HCT116 (cell line): ENCODE measurements around the gene RHBDF1. TPM values are rescaled to one million over a fixed set of nuclear protein-coding genes. Genes with fewer than 3 reads are reported as not detected.

Experiments
- ATAC-seq: fragments of 200-7000 bp; cut with Tn5 transposase; 2 replicates; pipeline ENCODE4 v1.9.1; 2020; ENCODE audit warnings: mild to moderate bottlenecking, moderate library complexity
- BruUV-seq: library from RNA; stranded (reverse); fragments of 400-500 nt; replicated peaks from 2 replicates; lab custom pipeline; 2021; lab: Mats Ljungman, UMichigan
- CTCF ChIA-PET: fragments of 300-600 bp; sonication (Branson Sonifier 250); formaldehyde crosslinking; loops from one replicate; lab custom pipeline; 2021; ENCODE audit warnings: antibody characterized with exemption; lab: Charles Lee
- POLR2A ChIA-PET: fragments of 300-600, 350-600 bp; sonication (Branson Sonifier 250); formaldehyde crosslinking; loops from one replicate; lab custom pipeline; 2021; ENCODE audit warnings: antibody characterized with exemption; lab: Charles Lee
- RAD21 ChIA-PET, 2 experiments: fragments of 300-600 bp; sonication (Branson Sonifier 250); formaldehyde crosslinking; loops; one replicate each; lab custom pipeline; 2023; ENCODE audit warnings: low total read pairs in 2 of 2; ENCODE audit not compliant: uncharacterized antibody in 2 of 2, unreplicated experiment in 2 of 2, low non-redundant PET in 1 of 2; lab: Charles Lee
- DNase-seq: peaks from one replicate; pipeline ENCODE4 v3.0.0-alpha.2; 2010; ENCODE audit warnings: low read depth, low spot score
- H2AFZ ChIP-seq: fragments of 200-600 bp; shearing (Covaris generic), sonication (generic); 2 replicates; pipeline ENCODE4 v1.6.1; 2017; ENCODE audit warnings: low read depth, mixed run types, mixed read lengths, antibody characterized with exemption, low read length; ENCODE audit not compliant: poor library complexity, severe bottlenecking
- H3K27ac ChIP-seq: 2 replicates; pipeline ENCODE4 v1.5.1; 2012; ENCODE audit warnings: low read depth, low read length
- H3K27me3 ChIP-seq: fragments of 200-600 bp; sonication (generic); 2 replicates; pipeline ENCODE4 v1.6.1; 2016; ENCODE audit warnings: mixed run types, low read length, mixed read lengths; ENCODE audit not compliant: insufficient read depth
- H3K36me3 ChIP-seq, 2 experiments: fragments of 200-500 bp in 1 of 2; fragments of 200-600 bp in 1 of 2; sonication (Bioruptor generic) in 1 of 2; sonication (generic) in 1 of 2; 2 replicates each; pipeline versions ENCODE4 v1.5.1 to v1.6.1; 2014 to 2016; ENCODE audit warnings: low read length in 2 of 2, inconsistent platforms in 1 of 2, mixed read lengths in 1 of 2, mixed run types in 1 of 2; ENCODE audit not compliant: insufficient read depth in 2 of 2, control insufficient read depth in 1 of 2
- H3K4me1 ChIP-seq, 2 experiments: fragments of 200-600 bp in 1 of 2; sonication (generic) in 1 of 2; 2 replicates each; pipeline versions ENCODE4 v1.5.1 to v1.6.1; 2012 to 2017; ENCODE audit warnings: low read length in 2 of 2, inconsistent platforms in 1 of 2, mild to moderate bottlenecking in 1 of 2, mixed read lengths in 1 of 2, mixed run types in 1 of 2, moderate library complexity in 1 of 2; ENCODE audit not compliant: insufficient read depth in 2 of 2, control insufficient read depth in 1 of 2
- H3K4me2 ChIP-seq: fragments of 200-600 bp; sonication (generic); 2 replicates; pipeline ENCODE4 v1.6.1; 2017; ENCODE audit warnings: mixed run types, low read length, mixed read lengths
- H3K4me3 ChIP-seq, 2 experiments: fragments of 200-600 bp in 1 of 2; sonication (generic) in 1 of 2; replicated peaks in 1 of 2; 2 replicates each; pipeline ENCODE4 v1.5.1; 2011 to 2016; ENCODE audit warnings: low read length in 2 of 2, control low read depth in 1 of 2, low read depth in 1 of 2, mild to moderate bottlenecking in 1 of 2, mixed read lengths in 1 of 2, mixed run types in 1 of 2
- H3K79me2 ChIP-seq: fragments of 200-600 bp; sonication (generic); 2 replicates; pipeline ENCODE4 v1.6.1; 2017; ENCODE audit warnings: mild to moderate bottlenecking, mixed run types, low read length, moderate library complexity, mixed read lengths; ENCODE audit not compliant: insufficient read depth
- H3K9ac ChIP-seq: fragments of 200-600 bp; sonication (generic); 2 replicates; pipeline ENCODE4 v1.6.1; 2016; ENCODE audit warnings: low read length, mixed read lengths
- H3K9me2 ChIP-seq: fragments of 200-600 bp; sonication (generic), shearing (Covaris generic); 2 replicates; pipeline ENCODE4 v1.6.1; 2017; ENCODE audit warnings: mixed run types, mild to moderate bottlenecking, moderate library complexity; ENCODE audit not compliant: insufficient read depth
- H3K9me3 ChIP-seq, 2 experiments: fragments of 200-500 bp in 1 of 2; fragments of 200-600 bp in 1 of 2; sonication (Bioruptor generic) in 1 of 2; sonication (generic) in 1 of 2; 2 replicates each; pipeline ENCODE4 v1.6.1; 2014 to 2017; ENCODE audit warnings: low read length in 2 of 2, mixed read lengths in 2 of 2, inconsistent platforms in 1 of 2, low read depth in 1 of 2, mild to moderate bottlenecking in 1 of 2, mixed run types in 1 of 2, moderate library complexity in 1 of 2; ENCODE audit not compliant: control insufficient read depth in 1 of 2, insufficient read depth in 1 of 2
- H4K20me1 ChIP-seq: fragments of 200-600 bp; sonication (generic), shearing (Covaris generic); 2 replicates; pipeline ENCODE4 v1.6.1; 2017; ENCODE audit warnings: mixed run types, mild to moderate bottlenecking, moderate library complexity; ENCODE audit not compliant: insufficient read depth
- CBX3 ChIP-seq: IDR thresholded peaks from 2 replicates; pipeline ENCODE4 v1.6.1; 2012; ENCODE audit warnings: low read depth
- CEBPB ChIP-seq: IDR thresholded peaks from 2 replicates; pipeline ENCODE4 v1.6.1; 2012; ENCODE audit warnings: low read depth
- EGR1 ChIP-seq: IDR thresholded peaks from 2 replicates; pipeline ENCODE4 v1.6.1; 2012; ENCODE audit warnings: low read depth
- ELF1 ChIP-seq: IDR thresholded peaks from 2 replicates; pipeline ENCODE4 v1.6.1; 2012; ENCODE audit warnings: low read depth, borderline replicate concordance
- EZH2 ChIP-seq: fragments of 200-600 bp; sonication (generic); IDR thresholded peaks from 2 replicates; pipeline ENCODE4 v1.6.1; 2017; ENCODE audit warnings: antibody characterized with exemption, mixed run types
- FOSL1 ChIP-seq: IDR thresholded peaks from 2 replicates; pipeline ENCODE4 v1.6.1; 2012; ENCODE audit warnings: low read depth
- JUND ChIP-seq: IDR thresholded peaks from 2 replicates; pipeline ENCODE4 v1.6.1; 2012
- SIN3A ChIP-seq: IDR thresholded peaks from 2 replicates; pipeline ENCODE4 v1.6.1; 2012; ENCODE audit warnings: low read depth
- SRF ChIP-seq: IDR thresholded peaks from 2 replicates; pipeline ENCODE4 v1.6.1; 2012; ENCODE audit warnings: low read depth
- TCF7L2 ChIP-seq: IDR thresholded peaks from 2 replicates; pipeline ENCODE4 v1.7.0; 2011; ENCODE audit warnings: borderline replicate concordance, inconsistent platforms; ENCODE audit not compliant: insufficient read depth, insufficient read length; ENCODE audit errors: extremely low read depth
- YY1 ChIP-seq: IDR thresholded peaks from 2 replicates; pipeline ENCODE4 v1.6.1; 2011; ENCODE audit warnings: low read length, low read depth, moderate library complexity, mild to moderate bottlenecking; ENCODE audit not compliant: insufficient replicate concordance; ENCODE audit errors: extremely low read depth
- ZFX ChIP-seq: fragments of 450-650 bp; IDR thresholded peaks from 2 replicates; pipeline ENCODE4 v1.6.1; 2017
- ZNF274 ChIP-seq: fragments of 200-500 bp; sonication (Bioruptor generic); IDR thresholded peaks from 2 replicates; pipeline ENCODE4 v1.6.1; 2014; ENCODE audit warnings: mild to moderate bottlenecking, low read depth, low read length, inconsistent platforms
- intact Hi-C: fragments of 100-400 bp; cut with micrococcal nuclease; formaldehyde crosslinking; loops from 2 replicates; pipeline ENCODE4 v1.10.0; 2022
- total RNA-seq: library from RNA; stranded (reverse); gene quantifications from one replicate; pipeline ENCODE4 v1.2.1, GENCODE V29; 2021; ENCODE audit not compliant: unreplicated experiment
- TF ChIP-seq, protein P1 (sequence below): IDR thresholded peaks from 2 replicates; pipeline ENCODE4 v1.6.1; 2012
- TF ChIP-seq, protein P2 (sequence below): IDR thresholded peaks from 2 replicates; pipeline ENCODE4 v1.6.1; 2012; ENCODE audit warnings: low read depth
- TF ChIP-seq, protein P3 (sequence below): IDR thresholded peaks from 2 replicates; pipeline ENCODE4 v1.6.1; 2012

Gene RHBDF1
- total RNA-seq, 1 experiment from 2014 or later = 19.8 TPM

DNA sequence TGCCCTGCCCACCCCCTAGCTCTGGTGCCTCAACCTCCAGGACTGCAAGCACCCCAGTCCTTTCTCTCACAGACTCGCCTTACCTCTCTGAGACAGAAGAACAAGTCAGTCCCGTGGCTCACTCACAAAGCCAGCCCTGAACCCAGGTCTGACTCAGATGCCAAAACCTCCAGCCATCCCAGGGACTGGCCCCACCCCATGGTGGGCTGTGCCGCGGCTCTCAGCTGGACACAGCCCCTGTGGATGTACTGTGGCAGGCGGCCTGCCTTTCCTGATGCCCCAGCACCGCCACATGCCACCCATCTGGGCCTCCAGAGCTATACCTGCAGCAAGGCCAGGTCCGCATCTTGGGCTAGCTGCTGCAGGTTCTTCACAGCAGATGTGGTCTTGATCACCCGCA, 25.4 kb upstream of the RHBDF1 start:
- Histone ChIP-seq H3K79me2 (no peaks in the 10 kb centered on the region), H3K4me3 (no peak overlapping the region), H2AFZ (no peak overlapping the region), H3K27me3 (no peaks in the 10 kb centered on the region), H3K27ac (no peak overlapping the region), H3K9me2 (no peaks in the 10 kb centered on the region), H4K20me1 (no peaks in the 10 kb centered on the region), H3K4me2 (no peak overlapping the region), H3K36me3 (no peaks in the 10 kb centered on the region; a peak in 1 of 4 replicates), H3K9me3 (no peaks in the 10 kb centered on the region), H3K4me1 (no peaks in the 10 kb centered on the region), H3K9ac (no peak overlapping the region)
- CTCF ChIA-PET = interaction anchor here (1.9 to 2.1 kb wide), 4 partner anchors 9 to 264 kb away, joined by 5 to 29 read pairs (median 12); no protein-coding TSS in a partner anchor
- RAD21 ChIA-PET = no interaction called here
- intact Hi-C loops = loop anchor here (1.0 kb wide), 1 partner anchor 33 kb away; no protein-coding TSS in a partner anchor
- ATAC-seq = no peak
- no peak for DNase-seq
- POLR2A ChIA-PET = no interaction called here
- no TSS peak for BruUV-seq
- TF ChIP-seq TCF7L2 (no peak), EGR1 (no peak), ZFX (no peak)
- TF ChIP-seq, protein P1, sequence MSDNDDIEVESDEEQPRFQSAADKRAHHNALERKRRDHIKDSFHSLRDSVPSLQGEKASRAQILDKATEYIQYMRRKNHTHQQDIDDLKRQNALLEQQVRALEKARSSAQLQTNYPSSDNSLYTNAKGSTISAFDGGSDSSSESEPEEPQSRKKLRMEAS = no peak
- TF ChIP-seq, all 23 proteins: peak for 0

GRCh38 chr16:96935-97381, 24.5 kb upstream of the RHBDF1 start:
- no peaks in the 10 kb centered on the region for H3K27me3 ChIP-seq
- no peaks in the 10 kb centered on the region for H3K4me1 ChIP-seq
- H3K9me2 ChIP-seq = no peaks in the 10 kb centered on the region
- ChIA-PET POLR2A (interaction anchor here (0.8 kb wide), 1 partner anchor 27 kb away, joined by 3 read pairs; no protein-coding TSS in a partner anchor), CTCF (interaction anchor here (0.6 to 2.1 kb wide), 7 partner anchors 10 to 265 kb away, joined by 3 to 29 read pairs (median 7); partner anchors contain the start of gene FAM234A), RAD21 (interaction anchor here in 1 of 2 experiments (0.8 kb wide), 1 partner anchor 31 kb away, joined by 3 read pairs; no protein-coding TSS in a partner anchor)
- no peak overlapping the region for H3K4me2 ChIP-seq
- ATAC-seq = peak; percentile 88
- H3K36me3 ChIP-seq = no peaks in the 10 kb centered on the region
- H4K20me1 ChIP-seq = no peaks in the 10 kb centered on the region
- H3K9ac ChIP-seq = no peak overlapping the region
- H3K27ac ChIP-seq = no peak overlapping the region
- no peaks in the 10 kb centered on the region for H3K79me2 ChIP-seq
- H3K9me3 ChIP-seq = no peaks in the 10 kb centered on the region
- DNase-seq = peak; percentile 41
- no peak overlapping the region for H2AFZ ChIP-seq
- intact Hi-C loops = loop anchor here (1.0 kb wide), 1 partner anchor 32 kb away; no protein-coding TSS in a partner anchor
- no peak overlapping the region for H3K4me3 ChIP-seq
- BruUV-seq = no TSS peak
- TF ChIP-seq TCF7L2 (peak; percentile 23), YY1 (no peak), ZNF274 (no peak), EZH2 (no peak), SRF (no peak), JUND (no peak), ELF1 (no peak), CBX3 (no peak), FOSL1 (no peak), CEBPB (no peak), ZFX (no peak), SIN3A (no peak)
- TF ChIP-seq, protein P2, sequence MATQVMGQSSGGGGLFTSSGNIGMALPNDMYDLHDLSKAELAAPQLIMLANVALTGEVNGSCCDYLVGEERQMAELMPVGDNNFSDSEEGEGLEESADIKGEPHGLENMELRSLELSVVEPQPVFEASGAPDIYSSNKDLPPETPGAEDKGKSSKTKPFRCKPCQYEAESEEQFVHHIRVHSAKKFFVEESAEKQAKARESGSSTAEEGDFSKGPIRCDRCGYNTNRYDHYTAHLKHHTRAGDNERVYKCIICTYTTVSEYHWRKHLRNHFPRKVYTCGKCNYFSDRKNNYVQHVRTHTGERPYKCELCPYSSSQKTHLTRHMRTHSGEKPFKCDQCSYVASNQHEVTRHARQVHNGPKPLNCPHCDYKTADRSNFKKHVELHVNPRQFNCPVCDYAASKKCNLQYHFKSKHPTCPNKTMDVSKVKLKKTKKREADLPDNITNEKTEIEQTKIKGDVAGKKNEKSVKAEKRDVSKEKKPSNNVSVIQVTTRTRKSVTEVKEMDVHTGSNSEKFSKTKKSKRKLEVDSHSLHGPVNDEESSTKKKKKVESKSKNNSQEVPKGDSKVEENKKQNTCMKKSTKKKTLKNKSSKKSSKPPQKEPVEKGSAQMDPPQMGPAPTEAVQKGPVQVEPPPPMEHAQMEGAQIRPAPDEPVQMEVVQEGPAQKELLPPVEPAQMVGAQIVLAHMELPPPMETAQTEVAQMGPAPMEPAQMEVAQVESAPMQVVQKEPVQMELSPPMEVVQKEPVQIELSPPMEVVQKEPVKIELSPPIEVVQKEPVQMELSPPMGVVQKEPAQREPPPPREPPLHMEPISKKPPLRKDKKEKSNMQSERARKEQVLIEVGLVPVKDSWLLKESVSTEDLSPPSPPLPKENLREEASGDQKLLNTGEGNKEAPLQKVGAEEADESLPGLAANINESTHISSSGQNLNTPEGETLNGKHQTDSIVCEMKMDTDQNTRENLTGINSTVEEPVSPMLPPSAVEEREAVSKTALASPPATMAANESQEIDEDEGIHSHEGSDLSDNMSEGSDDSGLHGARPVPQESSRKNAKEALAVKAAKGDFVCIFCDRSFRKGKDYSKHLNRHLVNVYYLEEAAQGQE = no peak
- TF ChIP-seq, protein P3, sequence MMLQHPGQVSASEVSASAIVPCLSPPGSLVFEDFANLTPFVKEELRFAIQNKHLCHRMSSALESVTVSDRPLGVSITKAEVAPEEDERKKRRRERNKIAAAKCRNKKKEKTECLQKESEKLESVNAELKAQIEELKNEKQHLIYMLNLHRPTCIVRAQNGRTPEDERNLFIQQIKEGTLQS = no peak
- TF ChIP-seq, protein P1 = peak; percentile 58; the same call in 1 of the 2 replicates
